Epithelial cell of esophagus (primary cell): Measurements from ENCODE around the gene ATP1A1.

Experiments
- DNase-seq: peaks from one replicate; pipeline ENCODE4 v3.0.0; 2010; ENCODE audit warnings: low read depth
- H3K4me3 ChIP-seq: 2 replicates; pipeline ENCODE4 v1.5.1; 2011; ENCODE audit warnings: mild to moderate bottlenecking, low read length, control low read depth
- TF ChIP-seq, protein P1 (sequence below): IDR thresholded peaks from 2 replicates; pipeline ENCODE4 v1.5.1; 2011; ENCODE audit warnings: low read depth, mild to moderate bottlenecking, low read length, control low read depth, inconsistent platforms; ENCODE audit not compliant: insufficient read depth; ENCODE audit errors: missing control alignments

Gene ATP1A1

DNA sequence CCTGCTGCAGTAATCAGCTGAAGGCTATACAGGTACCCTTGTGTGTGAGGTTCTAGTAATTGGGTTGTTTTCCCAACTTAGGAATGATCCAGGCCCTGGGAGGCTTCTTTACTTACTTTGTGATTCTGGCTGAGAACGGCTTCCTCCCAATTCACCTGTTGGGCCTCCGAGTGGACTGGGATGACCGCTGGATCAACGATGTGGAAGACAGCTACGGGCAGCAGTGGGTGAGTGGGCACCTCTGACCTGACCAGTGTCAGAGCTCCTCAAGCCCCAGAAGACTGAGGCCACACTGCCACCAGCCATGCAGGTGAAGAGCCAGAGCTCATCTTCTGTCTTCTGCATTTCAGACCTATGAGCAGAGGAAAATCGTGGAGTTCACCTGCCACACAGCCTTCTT lies 27.7 kb downstream of the ATP1A1 start:
- H3K4me3 ChIP-seq = no peak overlapping the region
- no peak for DNase-seq
- TF ChIP-seq, protein P1, sequence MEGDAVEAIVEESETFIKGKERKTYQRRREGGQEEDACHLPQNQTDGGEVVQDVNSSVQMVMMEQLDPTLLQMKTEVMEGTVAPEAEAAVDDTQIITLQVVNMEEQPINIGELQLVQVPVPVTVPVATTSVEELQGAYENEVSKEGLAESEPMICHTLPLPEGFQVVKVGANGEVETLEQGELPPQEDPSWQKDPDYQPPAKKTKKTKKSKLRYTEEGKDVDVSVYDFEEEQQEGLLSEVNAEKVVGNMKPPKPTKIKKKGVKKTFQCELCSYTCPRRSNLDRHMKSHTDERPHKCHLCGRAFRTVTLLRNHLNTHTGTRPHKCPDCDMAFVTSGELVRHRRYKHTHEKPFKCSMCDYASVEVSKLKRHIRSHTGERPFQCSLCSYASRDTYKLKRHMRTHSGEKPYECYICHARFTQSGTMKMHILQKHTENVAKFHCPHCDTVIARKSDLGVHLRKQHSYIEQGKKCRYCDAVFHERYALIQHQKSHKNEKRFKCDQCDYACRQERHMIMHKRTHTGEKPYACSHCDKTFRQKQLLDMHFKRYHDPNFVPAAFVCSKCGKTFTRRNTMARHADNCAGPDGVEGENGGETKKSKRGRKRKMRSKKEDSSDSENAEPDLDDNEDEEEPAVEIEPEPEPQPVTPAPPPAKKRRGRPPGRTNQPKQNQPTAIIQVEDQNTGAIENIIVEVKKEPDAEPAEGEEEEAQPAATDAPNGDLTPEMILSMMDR = no peak

DNA sequence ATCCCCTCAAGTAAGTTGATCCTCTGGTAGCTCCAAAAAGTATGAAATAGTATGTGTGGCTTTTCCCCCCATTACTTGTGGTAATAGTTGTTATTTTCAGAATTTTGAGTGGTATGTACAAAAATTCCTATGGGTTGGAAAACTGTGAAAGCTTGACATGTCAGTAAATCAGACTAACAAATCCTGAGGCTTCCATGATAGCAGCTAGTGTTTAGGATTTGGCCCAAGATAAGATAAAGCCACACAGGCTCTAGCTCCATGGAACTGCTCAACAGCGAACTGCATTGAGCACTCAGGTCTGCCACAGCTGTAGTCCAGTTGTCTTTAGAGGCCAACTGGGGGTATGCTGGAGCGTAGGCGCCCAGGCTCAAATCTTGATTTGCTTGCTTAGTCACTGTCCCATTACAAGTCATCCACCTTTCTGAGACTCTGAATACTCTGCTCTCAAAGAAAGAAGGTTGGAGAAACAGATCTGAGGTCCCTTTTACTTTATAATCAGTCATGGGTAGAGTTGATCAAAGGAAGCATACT lies 28.7 kb downstream of the ATP1A1 start:
- DNase-seq = no peak
- TF ChIP-seq, protein P1 = no peak
- H3K4me3 ChIP-seq = no peak overlapping the region

DNA sequence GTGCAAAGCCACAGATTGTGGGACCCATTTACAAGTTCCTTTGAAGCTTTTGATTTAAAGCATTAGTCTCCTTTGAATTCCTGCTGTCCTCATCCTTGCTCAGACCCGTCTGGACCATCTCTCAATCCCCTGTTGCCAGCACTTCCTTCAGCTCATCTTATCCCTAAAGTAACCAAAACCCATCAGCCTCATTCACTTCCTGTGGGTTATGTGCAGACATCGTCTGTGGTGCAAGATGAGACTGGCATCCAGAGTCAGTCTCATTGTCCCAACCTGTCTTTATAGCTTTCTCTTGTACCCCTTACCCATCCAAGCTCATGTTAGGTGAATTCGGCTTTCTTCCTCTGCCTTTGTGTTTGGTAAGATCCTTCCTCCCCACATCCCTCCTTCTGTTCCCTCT lies 29.3 kb downstream of the ATP1A1 start:
- no peak for DNase-seq
- TF ChIP-seq, protein P1 = no peak
- no peak overlapping the region for H3K4me3 ChIP-seq

DNA sequence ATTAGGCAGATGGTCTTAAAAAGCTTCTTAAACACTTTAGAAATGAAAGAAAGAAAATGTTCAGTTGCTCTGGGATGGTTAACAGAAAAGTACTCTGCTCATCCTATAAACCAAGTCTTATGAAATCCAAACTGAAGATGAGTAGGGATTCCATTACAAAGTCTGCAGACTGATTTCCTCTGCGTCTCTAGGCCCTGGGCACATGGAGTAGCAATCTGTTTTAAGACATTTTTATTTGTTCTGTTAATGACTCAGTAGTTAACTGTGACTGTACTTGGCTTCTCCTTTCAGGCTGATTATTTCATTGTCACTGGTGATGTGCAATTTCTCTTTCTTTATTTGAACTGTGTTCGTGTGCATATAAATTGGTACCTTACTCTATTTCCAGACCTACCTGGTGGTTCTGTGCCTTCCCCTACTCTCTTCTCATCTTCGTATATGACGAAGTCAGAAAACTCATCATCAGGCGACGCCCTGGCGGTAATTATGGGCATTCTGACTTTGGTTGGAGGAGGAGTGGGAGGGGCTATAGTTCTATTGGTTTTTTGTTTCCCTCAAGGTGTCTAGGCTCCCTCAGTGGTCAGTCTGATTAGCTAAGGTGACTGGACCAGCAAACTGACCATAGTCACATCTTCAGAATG lies 30.6 kb downstream of the ATP1A1 start:
- peak; percentile 22 for DNase-seq
- TF ChIP-seq, protein P1 = no peak
- H3K4me3 ChIP-seq = no peak overlapping the region

DNA sequence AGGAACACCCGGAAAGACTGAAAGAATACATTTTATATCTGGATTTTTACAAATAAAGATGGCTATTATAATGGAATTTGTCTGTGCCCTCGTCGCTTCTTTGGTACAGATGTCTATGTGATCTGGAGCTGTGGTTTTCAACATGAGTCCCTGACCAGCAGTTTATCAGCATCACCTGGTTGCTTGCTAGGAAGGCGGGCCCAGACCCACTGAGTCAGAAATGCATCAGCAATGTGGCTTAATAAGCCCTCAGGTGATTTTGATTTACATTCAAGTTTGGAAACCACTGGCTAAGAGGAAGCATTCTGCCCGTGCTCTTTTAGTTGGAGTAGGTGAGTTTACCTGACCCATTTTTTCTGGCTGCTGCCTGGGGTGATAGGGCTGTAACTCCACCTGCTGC lies 31.7 kb downstream of the ATP1A1 start:
- H3K4me3 ChIP-seq = no peak overlapping the region

DNA sequence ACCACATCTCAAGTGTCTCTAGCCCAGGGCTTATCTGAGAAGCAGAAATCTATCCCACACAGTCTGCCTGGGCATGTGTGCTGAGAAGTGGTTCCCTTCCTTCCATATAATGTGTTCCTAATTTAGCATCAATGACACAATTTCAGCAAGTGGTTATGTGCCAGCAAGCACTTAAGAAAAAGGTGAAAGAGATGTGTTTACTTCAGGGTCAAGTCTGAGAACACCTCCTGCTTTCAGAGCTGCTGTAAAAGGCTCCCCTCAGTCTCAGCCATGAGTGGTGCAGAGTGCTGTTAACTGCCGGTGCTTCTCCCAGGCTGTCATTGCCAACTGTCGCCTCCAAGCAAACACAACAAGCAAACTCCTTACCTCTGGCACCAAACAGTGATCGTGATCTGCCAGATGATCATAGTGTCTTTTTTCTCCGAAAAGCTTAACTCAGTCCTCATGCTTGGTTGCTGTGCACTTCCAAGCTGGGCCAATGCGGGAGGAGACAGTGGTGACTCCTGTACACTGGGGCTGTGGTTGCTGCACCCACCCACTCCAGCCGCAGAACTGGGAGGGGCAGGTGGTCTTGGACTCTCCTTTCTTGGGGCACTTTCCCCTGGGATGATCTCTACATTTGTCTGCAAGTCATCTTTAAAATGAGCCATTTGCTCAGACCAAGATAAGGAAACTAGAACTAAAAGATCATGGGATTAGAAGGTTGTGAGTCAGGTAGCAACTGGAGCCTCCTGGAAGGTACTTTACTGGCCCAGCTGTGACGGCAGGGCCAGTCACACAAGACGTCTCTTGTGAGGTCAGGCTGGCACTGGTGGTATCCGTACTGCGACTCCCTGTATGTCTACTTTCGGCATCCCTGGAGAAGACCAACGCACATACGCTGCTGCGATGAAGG lies 32.4 kb downstream of the ATP1A1 start:
- DNase-seq = no peak

More for the DNA sequence above, 31.7 kb downstream of the ATP1A1 start:
- TF ChIP-seq, protein P1 = no peak
- DNase-seq = peak; percentile 96

More for the DNA sequence above, 32.4 kb downstream of the ATP1A1 start:
- no peak overlapping the region for H3K4me3 ChIP-seq
- TF ChIP-seq, protein P1 = no peak
